Endothelial cell of umbilical vein (primary cell): ENCODE results near the gene NF2. TPM values are rescaled to one million over a fixed set of nuclear protein-coding genes. Genes with fewer than 3 reads are reported as not detected.
A peak's percentile ranks its signal among the peaks of the same experiment; 100 is the strongest.

Source experiments
- Bru-seq: library from RNA; stranded (reverse); fragments of 400-500 nt; gene quantifications from one replicate; lab custom pipeline; 2021; lab: Mats Ljungman, UMichigan
- BruChase-seq, 2 experiments: library from RNA; stranded (reverse); fragments of 400-500 nt; gene quantifications; one replicate each; lab custom pipeline; 2021; lab: Mats Ljungman, UMichigan
- BruUV-seq: library from RNA; stranded (reverse); fragments of 400-500 nt; replicated peaks from 2 replicates; lab custom pipeline; 2021; lab: Mats Ljungman, UMichigan
- CTCF ChIA-PET: fragments of 300-600, 350-600 bp; sonication (Branson Sonifier 250); formaldehyde crosslinking; loops from one replicate; lab custom pipeline; 2021; ENCODE audit warnings: antibody characterized with exemption, inconsistent platforms; lab: Charles Lee
- POLR2A ChIA-PET: fragments of 300-600, 350-600 bp; sonication (Branson Sonifier 250); formaldehyde crosslinking; loops from one replicate; lab custom pipeline; 2021; ENCODE audit warnings: antibody characterized with exemption, inconsistent platforms; lab: Charles Lee
- DNase-seq: peaks from one replicate; pipeline ENCODE4 v3.0.0-alpha.2; 2011; ENCODE audit warnings: low read depth, low spot score
- FAIRE-seq: peaks from 2 replicates; lab custom pipeline; 2011; peaks lifted over from hg19 to GRCh38; lab: Jason Lieb, UNC
- H2AFZ ChIP-seq: 2 replicates; pipeline ENCODE4 v1.6.0; 2012; ENCODE audit warnings: low read depth, low read length, control low read depth, inconsistent platforms
- H3K27ac ChIP-seq: 2 replicates; pipeline ENCODE4 v1.5.1; 2011; ENCODE audit warnings: low read depth, mild to moderate bottlenecking, control low read depth, low read length, moderate library complexity; ENCODE audit not compliant: insufficient read depth
- H3K27me3 ChIP-seq, 2 experiments: 2 replicates each; pipeline versions ENCODE4 v1.6.0 to v1.6.1; 2011; ENCODE audit warnings: low read length in 2 of 2, mixed read lengths in 1 of 2; ENCODE audit not compliant: control insufficient read depth in 2 of 2, insufficient read depth in 2 of 2
- H3K36me3 ChIP-seq, 2 experiments: 2 replicates in 1 of 2; 3 replicates in 1 of 2; pipeline ENCODE4 v1.5.1; 2011; ENCODE audit warnings: low read length in 2 of 2, mild to moderate bottlenecking in 1 of 2, moderate library complexity in 1 of 2; ENCODE audit not compliant: control insufficient read depth in 2 of 2, insufficient read depth in 2 of 2; ENCODE audit errors: extremely low read depth in 1 of 2
- H3K4me1 ChIP-seq: 3 replicates; pipeline ENCODE4 v1.5.1; 2011; ENCODE audit warnings: mild to moderate bottlenecking, low read length; ENCODE audit not compliant: control insufficient read depth, insufficient read depth; ENCODE audit errors: extremely low read depth
- H3K4me2 ChIP-seq: 2 replicates; pipeline ENCODE4 v1.6.1; 2011; ENCODE audit warnings: low read length, control low read depth, mixed read lengths; ENCODE audit not compliant: insufficient read depth
- H3K4me3 ChIP-seq, 3 experiments: fragments of 200-600 bp in 1 of 3; sonication (generic), shearing (Covaris generic) in 1 of 3; replicated peaks in 1 of 3; 2 replicates each; pipeline ENCODE4 v1.5.1; 2011 to 2016; ENCODE audit warnings: control low read depth in 3 of 3, low read length in 3 of 3, mild to moderate bottlenecking in 2 of 3, inconsistent platforms in 1 of 3, low read depth in 1 of 3, moderate library complexity in 1 of 3; ENCODE audit not compliant: insufficient read depth in 1 of 3
- H3K79me2 ChIP-seq: 2 replicates; pipeline ENCODE4 v1.6.0; 2012; ENCODE audit warnings: low read length, inconsistent platforms; ENCODE audit not compliant: control insufficient read depth, insufficient read depth
- H3K9ac ChIP-seq: replicated peaks from 2 replicates; pipeline ENCODE3; 2011; ENCODE audit warnings: low read length, control low read depth; ENCODE audit not compliant: insufficient read depth; ENCODE audit errors: extremely low read depth
- H3K9me1 ChIP-seq: replicated peaks from 3 replicates; pipeline ENCODE4 v1.6.0; 2011; ENCODE audit warnings: mild to moderate bottlenecking, low read length; ENCODE audit not compliant: control insufficient read depth, insufficient read depth; ENCODE audit errors: extremely low read depth
- H3K9me3 ChIP-seq: replicated peaks from 2 replicates; pipeline ENCODE4 v1.5.1; 2012; ENCODE audit warnings: low read length, inconsistent platforms; ENCODE audit not compliant: control insufficient read depth, insufficient read depth
- H4K20me1 ChIP-seq: replicated peaks from 2 replicates; pipeline ENCODE3; 2011; ENCODE audit warnings: mild to moderate bottlenecking, low read length; ENCODE audit not compliant: control insufficient read depth, insufficient read depth; ENCODE audit errors: extremely low read depth
- EZH2 ChIP-seq: IDR thresholded peaks from 2 replicates; pipeline ENCODE4 v1.6.1; 2012; ENCODE audit warnings: borderline replicate concordance, low read depth, mild to moderate bottlenecking, moderate library complexity, low read length, inconsistent platforms; ENCODE audit not compliant: severe bottlenecking
- FOS ChIP-seq: IDR thresholded peaks from 2 replicates; pipeline ENCODE4 v1.6.1; 2011; ENCODE audit warnings: mild to moderate bottlenecking, low read length, moderate library complexity, borderline replicate concordance; ENCODE audit not compliant: insufficient read depth
- MYC ChIP-seq: IDR thresholded peaks from one replicate; pipeline ENCODE4 v1.6.1; 2011; ENCODE audit warnings: mild to moderate bottlenecking, low read depth, low read length
- POLR2A ChIP-seq: IDR thresholded peaks from 2 replicates; pipeline ENCODE4 v1.6.1; 2012; ENCODE audit warnings: low read depth, mild to moderate bottlenecking, control low read depth, low read length
- POLR2AphosphoS5 ChIP-seq: IDR thresholded peaks from 2 replicates; pipeline ENCODE4 v1.6.1; 2012; ENCODE audit warnings: low read depth, mild to moderate bottlenecking, control low read depth, low read length, moderate library complexity; ENCODE audit not compliant: insufficient read depth
- dilution Hi-C: fragments of 300-500 bp; cut with MboI; formaldehyde crosslinking; loops from one replicate; pipeline ENCODE4 v1.15.0; 2019; ENCODE audit warnings: low sequenced_read_pairs; ENCODE audit not compliant: extremely low pct_ligation_motif_present
- intact Hi-C: fragments of 100-400 bp; cut with micrococcal nuclease; formaldehyde crosslinking; loops from one replicate; pipeline ENCODE4 v1.10.0; 2022
- long read RNA-seq: library from polyadenylated mRNA; stranded (forward); transcript quantifications from one replicate; pipeline ENCODE4 v2.0.0, GENCODE V29; 2021
- polyA minus RNA-seq, 3 experiments: library from RNA; depleted of rRNA, polyadenylated mRNA; stranded (reverse); fragments of >200 nt; gene quantifications; 1 replicate in 1 of 3; 2 replicates in 2 of 3; pipeline ENCODE4 v1.2.3, GENCODE V29; 2011
- polyA plus RNA-seq, 4 experiments: library from polyadenylated mRNA; depleted of rRNA in 3 of 4; stranded (reverse) in 3 of 4; unstranded in 1 of 4; fragments of >200 nt; gene quantifications; 2 replicates each; pipeline versions ENCODE4 v1.2.1 to v1.2.3, GENCODE V29; 2011 to 2012; ENCODE audit warnings: missing spikeins in 1 of 4
- total RNA-seq: library from RNA; stranded (reverse); gene quantifications from 2 replicates; pipeline ENCODE4 v1.2.3, GENCODE V29; 2021
- TF ChIP-seq, protein P1 (sequence below): IDR thresholded peaks from 2 replicates; pipeline ENCODE4 v1.6.1; 2011; ENCODE audit not compliant: insufficient read depth, insufficient read length

The NF2 gene
- total RNA-seq (114 and 115 TPM in 2 replicates), polyA plus RNA-seq (27.8 and 33.8 TPM in 2 replicates), polyA minus RNA-seq (64.5 and 65.3 TPM in 2 replicates), Bru-seq, nascent RNA (percentile 87 among the genes with signal in this experiment), BruChase-seq, experiment 1, labeled RNA remaining after a 6-hour chase (percentile 95 among the genes with signal in this experiment), BruChase-seq, experiment 2, labeled RNA remaining after a 2-hour chase (percentile 89 among the genes with signal in this experiment)
- 34.5 and 37.1 TPM in 2 replicates for polyA plus RNA-seq (2011; cell fraction: cytosol; rRNA removed)
- 30.8 and 43.2 TPM in 2 replicates for polyA plus RNA-seq (2011; cell fraction: nucleus; rRNA removed)
- 30.4 and 40.0 TPM in 2 replicates for polyA plus RNA-seq (2012)
- polyA minus RNA-seq (2011; cell fraction: cytosol; rRNA and poly(A)+ RNA removed), result 18.5 TPM
- 31.3 and 39.8 TPM in 2 replicates for polyA minus RNA-seq (2011; cell fraction: nucleus; rRNA and poly(A)+ RNA removed)
- long read RNA-seq, full-length matches to known transcripts, result 82 of 160 reads
- long read RNA-seq, partial matches to known transcripts, result 15 of 160 reads
- long read RNA-seq, other reads (novel, unspliced or antisense), result 63 of 160 reads

DNA sequence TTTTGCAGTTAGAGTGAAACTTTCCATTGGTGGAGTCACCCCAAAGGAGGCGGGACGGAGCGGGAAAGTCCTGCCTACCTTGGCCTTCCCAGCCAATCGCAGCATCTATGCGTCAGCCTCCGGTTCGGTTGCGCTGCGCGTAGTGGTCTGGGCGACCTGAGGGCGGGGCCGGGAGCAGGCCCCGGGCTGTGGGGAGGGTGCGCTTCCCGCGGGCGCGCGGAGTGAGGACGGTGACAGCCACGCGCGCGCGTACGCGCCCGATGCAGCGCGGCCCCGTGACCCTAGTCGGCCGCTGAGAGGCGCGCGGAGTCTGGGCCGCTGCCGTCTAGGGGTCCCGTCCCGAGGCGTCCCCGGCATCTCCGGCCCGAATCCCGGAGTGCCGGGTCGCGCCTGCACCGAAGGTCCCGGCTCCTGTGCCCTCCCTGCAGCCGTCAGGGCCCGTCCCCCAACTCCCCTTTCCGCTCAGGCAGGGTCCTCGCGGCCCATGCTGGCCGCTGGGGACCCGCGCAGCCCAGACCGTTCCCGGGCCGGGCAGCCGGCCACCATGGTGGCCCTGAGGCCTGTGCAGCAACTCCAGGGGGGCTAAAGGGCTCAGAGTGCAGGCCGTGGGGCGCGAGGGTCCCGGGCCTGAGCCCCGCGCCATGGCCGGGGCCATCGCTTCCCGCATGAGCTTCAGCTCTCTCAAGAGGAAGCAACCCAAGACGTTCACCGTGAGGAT, at the start of gene NF2:
Gene NF2, plus strand, starts transcription at position 276 of the 718 bp plus-strand sequence. Its CDS starts 366 bp downstream, at position 642.
- Histone ChIP-seq H2AFZ (peak within 1 kb of the TSS; percentile 70), H3K27ac (peak within 1 kb of the TSS; percentile 86), H3K4me1 (peaks cover 35% of the 10 kb centered on the region), H4K20me1 (no peaks in the 10 kb centered on the region), H3K79me2 (peaks cover 47% of the 10 kb centered on the region), H3K36me3 (peaks cover 0 to 3% of the 10 kb centered on the region in 2 experiments), H3K27me3 (no peaks in the 10 kb centered on the region), H3K4me3 (peak within 1 kb of the TSS; percentile 98 to 99 (median 98)), H3K9me3 (no peaks in the 10 kb centered on the region), H3K9ac (peak within 1 kb of the TSS; percentile 84), H3K4me2 (peak within 1 kb of the TSS; percentile 99), H3K9me1 (no peaks in the 10 kb centered on the region)
- DNase-seq (peak; percentile 100), FAIRE-seq (peak; percentile 100)
- ChIA-PET CTCF (interaction anchor here (1.3 to 3.6 kb wide), 6 partner anchors 13 to 50 kb away, joined by 6 to 28 read pairs (median 18); partner anchors contain the start of gene THOC5), POLR2A (interaction anchor here (0.7 to 1.7 kb wide), 2 partner anchors 20 to 803 kb away, joined by 4 to 8 read pairs; partner anchors contain the start of gene XBP1)
- TF ChIP-seq MYC, result no peak
- TF ChIP-seq, protein P1, sequence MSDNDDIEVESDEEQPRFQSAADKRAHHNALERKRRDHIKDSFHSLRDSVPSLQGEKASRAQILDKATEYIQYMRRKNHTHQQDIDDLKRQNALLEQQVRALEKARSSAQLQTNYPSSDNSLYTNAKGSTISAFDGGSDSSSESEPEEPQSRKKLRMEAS, result peak; percentile 18
- no peak for TF ChIP-seq EZH2
- TF ChIP-seq FOS, result peak; percentile 53
- TF ChIP-seq POLR2A, result peak; percentile 82
- TF ChIP-seq POLR2AphosphoS5, result peak; percentile 90
- BruUV-seq, result TSS peak; percentile 60
- dilution Hi-C loops, result no loop called here
- intact Hi-C loops, result loop anchor here (1.0 kb wide), 3 partner anchors 19 to 50 kb away; partner anchors contain the start of gene THOC5
